CD4-positive, CD25-positive, alpha-beta regulatory T cell (primary cell): ENCODE data around the gene XAGE2. TPM values are rescaled to one million over a fixed set of nuclear protein-coding genes. Genes with fewer than 3 reads are reported as not detected.

ENCODE experiments used
- ATAC-seq, 2 donors: fragments of 150-1000 bp; cut with Tn5 transposase; one replicate each; pipeline ENCODE4 v1.10.0; 2021; ENCODE audit warnings: low read depth in 2 of 2, moderate number of reproducible peaks in 2 of 2, moderate library complexity in 1 of 2
- DNase-seq, 3 donors: peaks; one replicate each; pipeline versions ENCODE4 v3.0.0 to v3.0.0-alpha.2; 2012 to 2022; ENCODE audit warnings: mixed read lengths in 1 of 3
- H3K27ac ChIP-seq: one replicate; pipeline ENCODE4 v1.7.0; 2013; ENCODE audit warnings: mild to moderate bottlenecking, low read length; ENCODE audit not compliant: insufficient read depth, poor library complexity, severe bottlenecking
- H3K27me3 ChIP-seq: one replicate; pipeline ENCODE4 v1.7.0; 2013; ENCODE audit warnings: low read length; ENCODE audit not compliant: control insufficient read depth, insufficient read depth
- H3K36me3 ChIP-seq: one replicate; pipeline ENCODE4 v1.7.0; 2013; ENCODE audit warnings: mild to moderate bottlenecking, low read length, moderate library complexity; ENCODE audit not compliant: control insufficient read depth, insufficient read depth
- H3K4me1 ChIP-seq: 2 replicates; pipeline ENCODE4 v1.7.0; 2013; ENCODE audit warnings: mild to moderate bottlenecking, low read length; ENCODE audit not compliant: insufficient read depth, control insufficient read depth, poor library complexity, severe bottlenecking
- H3K4me3 ChIP-seq: one replicate; pipeline ENCODE4 v1.7.0; 2013; ENCODE audit warnings: low read depth, mild to moderate bottlenecking, low read length, moderate library complexity
- H3K9me3 ChIP-seq, 2 experiments: 1 replicate in 1 of 2; 2 replicates in 1 of 2; pipeline ENCODE4 v1.7.0; 2013; ENCODE audit warnings: low read length in 2 of 2, mild to moderate bottlenecking in 1 of 2, moderate library complexity in 1 of 2; ENCODE audit not compliant: control insufficient read depth in 2 of 2
- H3K27ac Mint-ChIP-seq, 3 donors: one replicate each; pipeline ENCODE4 v1.8.0; 2020 to 2022; ENCODE audit warnings: mild to moderate bottlenecking in 3 of 3, mixed read lengths in 3 of 3, moderate library complexity in 2 of 3
- H3K27me3 Mint-ChIP-seq: one replicate; pipeline ENCODE4 v1.8.0; 2022; ENCODE audit warnings: mild to moderate bottlenecking, mixed read lengths
- H3K36me3 Mint-ChIP-seq: one replicate; pipeline ENCODE4 v1.8.0; 2020; ENCODE audit warnings: mixed read lengths
- H3K4me1 Mint-ChIP-seq, 4 donors: one replicate each; pipeline ENCODE4 v1.8.0; 2020 to 2022; ENCODE audit warnings: mixed read lengths in 4 of 4, mild to moderate bottlenecking in 1 of 4
- H3K4me3 Mint-ChIP-seq, 4 donors: one replicate each; pipeline ENCODE4 v1.8.0; 2020 to 2022; ENCODE audit warnings: mild to moderate bottlenecking in 4 of 4, mixed read lengths in 4 of 4, moderate library complexity in 3 of 4
- H3K9me3 Mint-ChIP-seq, 7 donors: one replicate each; pipeline ENCODE4 v1.8.0; 2020 to 2022; ENCODE audit warnings: mixed read lengths in 7 of 7, mild to moderate bottlenecking in 3 of 7, moderate library complexity in 2 of 7
- polyA plus RNA-seq, 4 donors: library from polyadenylated mRNA; unstranded; fragments of 300-500 nt; fragmentation: Illumina TruSeq; gene quantifications; one replicate each; pipeline ENCODE4 v1.2.3, GENCODE V29; 2021
- total RNA-seq: library from RNA; stranded (reverse); gene quantifications from one replicate; pipeline ENCODE4 v1.2.3, GENCODE V29; 2022

Gene XAGE2
- total and polyA plus RNA-seq, 5 donors from 2014 or later, result not detected

DNA sequence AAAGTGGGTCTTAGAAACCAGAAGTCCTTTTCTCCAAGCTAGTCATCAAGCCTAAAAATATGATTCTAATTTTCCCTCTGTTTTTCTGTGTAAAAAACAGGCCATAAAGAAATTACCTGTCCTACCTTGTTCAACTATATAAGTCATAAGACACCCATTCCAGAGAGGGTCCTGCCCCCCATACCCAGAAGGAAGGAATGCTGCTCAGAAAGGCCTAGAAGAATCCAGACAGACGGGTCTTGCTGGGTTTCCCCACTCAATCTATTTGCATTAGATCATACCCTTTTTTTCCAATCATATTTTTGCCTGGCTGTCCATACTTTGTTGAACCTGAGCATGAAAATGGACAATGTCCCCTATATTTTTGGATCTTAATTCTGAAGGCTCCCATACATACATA is 16.3 kb upstream of the XAGE2 start:
- no peak for ATAC-seq
- H3K27me3 Mint-ChIP-seq, result no peaks in the 10 kb centered on the region
- Histone ChIP-seq H3K27ac (no peak overlapping the region), H3K4me1 (no peaks in the 10 kb centered on the region), H3K4me3 (no peak overlapping the region), H3K36me3 (no peaks in the 10 kb centered on the region), H3K9me3 (no peaks in the 10 kb centered on the region), H3K27me3 (no peaks in the 10 kb centered on the region)
- H3K36me3 Mint-ChIP-seq, result no peaks in the 10 kb centered on the region
- H3K4me3 Mint-ChIP-seq, result no peak overlapping the region
- H3K27ac Mint-ChIP-seq, result no peak overlapping the region
- no peaks in the 10 kb centered on the region for H3K9me3 Mint-ChIP-seq
- no peak for DNase-seq
- no peaks in the 10 kb centered on the region for H3K4me1 Mint-ChIP-seq

DNA sequence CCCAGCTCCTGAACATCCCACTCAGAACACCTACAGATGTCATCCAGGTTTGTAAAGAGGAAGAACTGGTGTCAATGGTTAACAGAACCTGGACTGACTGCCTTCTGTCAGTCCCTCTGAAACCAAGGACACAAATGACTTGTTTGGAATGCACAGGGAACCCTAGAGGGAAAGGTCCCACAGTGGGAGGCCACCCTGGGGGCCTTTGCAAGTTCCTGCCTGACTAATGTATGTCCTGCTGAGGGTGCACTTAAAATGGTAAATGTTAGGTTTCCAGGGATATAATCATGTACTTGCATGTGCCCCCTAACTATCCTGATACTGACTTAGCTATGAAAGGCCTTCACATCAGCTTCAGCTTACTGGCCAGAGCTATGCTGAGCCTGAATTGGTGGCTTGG is 15.0 kb upstream of the XAGE2 start:
- no peaks in the 10 kb centered on the region for H3K4me1 Mint-ChIP-seq

DNA sequence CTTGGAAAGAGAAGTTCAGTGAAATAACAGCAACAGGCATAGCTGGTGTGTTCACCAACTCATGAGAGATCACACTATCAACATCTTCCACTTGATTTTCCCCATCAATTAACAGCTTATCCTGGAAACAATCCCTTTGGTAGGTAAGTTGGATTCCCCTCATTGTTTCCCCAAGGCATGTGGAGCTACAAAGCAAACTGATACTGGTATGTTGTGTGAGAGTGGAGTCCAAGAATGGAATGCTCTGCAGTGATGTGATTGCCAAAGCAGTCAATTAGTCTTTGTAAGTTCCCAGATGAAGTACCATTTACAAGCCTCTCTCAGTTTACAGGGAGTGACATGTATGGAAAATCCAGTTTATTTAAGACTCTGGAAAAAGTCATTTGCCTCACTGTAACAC is 13.7 kb upstream of the XAGE2 start:
- Histone ChIP-seq H3K9me3 (no peaks in the 10 kb centered on the region), H3K36me3 (no peaks in the 10 kb centered on the region), H3K4me3 (no peak overlapping the region), H3K27ac (no peak overlapping the region), H3K27me3 (peaks cover 2% of the 10 kb centered on the region), H3K4me1 (no peaks in the 10 kb centered on the region)
- Mint-ChIP-seq H3K36me3 (no peaks in the 10 kb centered on the region), H3K4me3 (no peak overlapping the region), H3K27me3 (no peaks in the 10 kb centered on the region), H3K27ac (no peak overlapping the region), H3K4me1 (no peaks in the 10 kb centered on the region), H3K9me3 (no peaks in the 10 kb centered on the region)
- DNase-seq (no peak), ATAC-seq (no peak)

More for the DNA sequence above, 15.0 kb upstream of the XAGE2 start:
- DNase-seq (no peak), ATAC-seq (no peak)
- Mint-ChIP-seq H3K27me3 (no peaks in the 10 kb centered on the region), H3K36me3 (no peaks in the 10 kb centered on the region), H3K9me3 (no peaks in the 10 kb centered on the region), H3K27ac (no peak overlapping the region), H3K4me3 (no peak overlapping the region)
- Histone ChIP-seq H3K9me3 (no peaks in the 10 kb centered on the region), H3K36me3 (no peaks in the 10 kb centered on the region), H3K4me1 (no peaks in the 10 kb centered on the region), H3K4me3 (no peak overlapping the region), H3K27ac (no peak overlapping the region), H3K27me3 (no peaks in the 10 kb centered on the region)

- peaks cover 14% of the 10 kb centered on the region for H3K27me3 ChIP-seq
- H3K9me3 ChIP-seq, result no peaks in the 10 kb centered on the region
- no peaks in the 10 kb centered on the region for H3K36me3 ChIP-seq
- H3K27me3 Mint-ChIP-seq, result no peaks in the 10 kb centered on the region
- no peak overlapping the region for H3K4me3 ChIP-seq
- no peaks in the 10 kb centered on the region for H3K9me3 Mint-ChIP-seq
- DNase-seq (no peak), ATAC-seq (no peak)
- H3K27ac ChIP-seq, result no peak overlapping the region
- no peak overlapping the region for H3K27ac Mint-ChIP-seq
- no peaks in the 10 kb centered on the region for H3K4me1 Mint-ChIP-seq
- no peaks in the 10 kb centered on the region for H3K4me1 ChIP-seq
- no peaks in the 10 kb centered on the region for H3K36me3 Mint-ChIP-seq
- H3K4me3 Mint-ChIP-seq, result no peak overlapping the region
These were observed 9.1 kb upstream of the XAGE2 start for GRCh38 chrX:52359614-52360232.

- peaks cover 16% of the 10 kb centered on the region for H3K27me3 ChIP-seq
- H3K4me1 ChIP-seq, result no peaks in the 10 kb centered on the region
- H3K9me3 ChIP-seq, result no peaks in the 10 kb centered on the region
- H3K4me3 ChIP-seq, result no peak overlapping the region
- Mint-ChIP-seq H3K36me3 (no peaks in the 10 kb centered on the region), H3K4me1 (no peaks in the 10 kb centered on the region), H3K27me3 (no peaks in the 10 kb centered on the region), H3K4me3 (no peak overlapping the region), H3K9me3 (no peaks in the 10 kb centered on the region), H3K27ac (no peak overlapping the region)
- no peaks in the 10 kb centered on the region for H3K36me3 ChIP-seq
- DNase-seq (no peak), ATAC-seq (no peak)
- H3K27ac ChIP-seq, result no peak overlapping the region
These were observed 6.9 kb upstream of the XAGE2 start for GRCh38 chrX:52361941-52362340.

GRCh38 chrX:52363247-52363883 is 5.5 kb upstream of the XAGE2 start:
- no peak overlapping the region for H3K4me3 Mint-ChIP-seq
- no peaks in the 10 kb centered on the region for H3K4me1 ChIP-seq
- no peaks in the 10 kb centered on the region for H3K27me3 Mint-ChIP-seq
- DNase-seq, result no peak
- no peak overlapping the region for H3K4me3 ChIP-seq
- no peaks in the 10 kb centered on the region for H3K36me3 ChIP-seq
- peak overlapping the region in 1 of 3 donors; percentile 26 for H3K27ac Mint-ChIP-seq
- no peaks in the 10 kb centered on the region for H3K9me3 ChIP-seq
- no peaks in the 10 kb centered on the region for H3K4me1 Mint-ChIP-seq
- no peak for ATAC-seq
- H3K27ac ChIP-seq, result no peak overlapping the region
- H3K27me3 ChIP-seq, result peaks cover 16% of the 10 kb centered on the region
- H3K36me3 Mint-ChIP-seq, result no peaks in the 10 kb centered on the region
- H3K9me3 Mint-ChIP-seq, result no peaks in the 10 kb centered on the region

GRCh38 chrX:52378870-52379269 is 10.0 kb downstream of the XAGE2 start:
- Histone ChIP-seq H3K27me3 (no peaks in the 10 kb centered on the region), H3K4me1 (no peaks in the 10 kb centered on the region), H3K4me3 (no peak overlapping the region), H3K27ac (no peak overlapping the region), H3K9me3 (no peaks in the 10 kb centered on the region), H3K36me3 (no peaks in the 10 kb centered on the region)
- DNase-seq (no peak), ATAC-seq (no peak)
- H3K27me3 Mint-ChIP-seq, result peaks cover 5% of the 10 kb centered on the region
- H3K4me1 Mint-ChIP-seq, result no peaks in the 10 kb centered on the region
- H3K36me3 Mint-ChIP-seq, result no peaks in the 10 kb centered on the region
- H3K9me3 Mint-ChIP-seq, result peaks cover 0 to 4% (median 0%) of the 10 kb centered on the region in 7 donors
- no peak overlapping the region for H3K4me3 Mint-ChIP-seq
- H3K27ac Mint-ChIP-seq, result no peak overlapping the region

DNA sequence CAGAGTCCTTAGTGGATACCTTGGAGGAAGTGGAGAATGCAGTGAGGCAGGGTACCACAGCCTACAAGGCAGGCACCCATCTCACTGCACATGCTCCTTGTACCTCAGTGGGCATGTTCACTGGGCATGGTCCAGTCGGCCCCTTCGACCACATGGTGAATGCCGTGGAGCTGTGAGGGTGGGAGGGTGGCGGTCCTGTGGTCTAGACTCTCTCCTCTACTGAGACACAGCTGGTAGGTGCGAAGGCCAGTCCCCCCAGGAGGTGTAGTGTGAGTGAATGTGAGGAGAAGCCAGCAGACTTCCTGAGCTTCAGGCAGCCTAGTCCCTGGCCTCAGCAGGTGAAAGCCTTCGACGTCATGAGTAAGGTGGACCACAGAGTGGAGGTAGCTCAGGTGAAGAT is 12.2 kb downstream of the XAGE2 start:
- Mint-ChIP-seq H3K9me3 (peaks cover 0 to 4% (median 0%) of the 10 kb centered on the region in 7 donors), H3K36me3 (no peaks in the 10 kb centered on the region), H3K27me3 (peaks cover 5% of the 10 kb centered on the region), H3K27ac (no peak overlapping the region), H3K4me1 (no peaks in the 10 kb centered on the region), H3K4me3 (no peak overlapping the region)
- Histone ChIP-seq H3K9me3 (no peaks in the 10 kb centered on the region), H3K27ac (no peak overlapping the region), H3K4me1 (no peaks in the 10 kb centered on the region), H3K4me3 (no peak overlapping the region), H3K27me3 (no peaks in the 10 kb centered on the region), H3K36me3 (no peaks in the 10 kb centered on the region)
- DNase-seq (no peak), ATAC-seq (no peak)
